Esophagus mucosa (tissue), 1 donor: ENCODE data around the gene SINHCAF. TPM values are rescaled to one million over a fixed set of nuclear protein-coding genes. Genes with fewer than 3 reads are reported as not detected.

Experiments used
- ATAC-seq: fragments of 200-7000 bp; cut with Tn5 transposase; one replicate; pipeline ENCODE4 v1.9.1; 2020
- total RNA-seq: library from RNA; stranded (reverse); gene quantifications from one replicate; pipeline ENCODE4 v1.2.4, GENCODE V29; 2023
- donor health status: DM: yes; HTN: yes; CAD: no.

The SINHCAF gene
- total RNA-seq, 1 donor from 2014 or later = 46.6 TPM

DNA sequence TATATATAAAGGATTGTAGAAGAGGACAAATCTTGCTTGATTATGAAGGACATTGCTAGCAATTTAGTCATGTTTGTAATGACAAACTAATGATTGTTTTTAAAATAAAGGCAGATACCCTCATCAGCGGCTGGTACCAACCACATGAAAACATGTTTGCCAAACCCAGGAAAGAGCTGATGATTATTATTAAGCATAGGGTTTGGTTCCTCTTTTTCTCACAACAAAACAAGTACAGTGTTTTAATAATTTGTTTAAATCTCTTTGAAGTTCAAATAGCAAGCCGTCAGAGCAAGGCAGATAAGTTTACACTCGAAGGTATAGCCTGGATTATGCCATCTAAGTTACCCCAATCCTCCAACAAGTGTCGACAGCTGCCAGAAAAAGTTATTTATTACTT lies 5.3 kb upstream of the SINHCAF start:
- no peak for ATAC-seq

- no peak for ATAC-seq
Observed at GRCh38 chr12:31326736-31327659, 1.0 kb upstream of the SINHCAF start.

DNA sequence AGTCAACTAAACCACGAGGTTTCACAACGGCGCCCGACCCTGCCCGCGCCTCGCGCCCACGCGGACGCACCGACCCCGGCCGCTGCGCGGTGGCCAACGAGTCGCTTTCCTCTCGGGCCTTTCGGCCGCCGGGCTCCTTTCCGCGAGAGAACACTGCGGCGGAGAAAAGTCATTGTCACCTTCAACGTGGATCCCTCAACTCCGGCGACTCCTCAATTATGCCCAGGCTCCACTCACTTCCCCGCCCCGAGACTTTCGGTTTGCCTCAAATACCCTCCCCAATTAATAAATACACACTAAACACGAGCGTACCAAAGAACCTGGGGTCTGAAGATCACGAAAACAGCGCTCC lies 450 bp downstream of the SINHCAF start:
- ATAC-seq = no peak

DNA sequence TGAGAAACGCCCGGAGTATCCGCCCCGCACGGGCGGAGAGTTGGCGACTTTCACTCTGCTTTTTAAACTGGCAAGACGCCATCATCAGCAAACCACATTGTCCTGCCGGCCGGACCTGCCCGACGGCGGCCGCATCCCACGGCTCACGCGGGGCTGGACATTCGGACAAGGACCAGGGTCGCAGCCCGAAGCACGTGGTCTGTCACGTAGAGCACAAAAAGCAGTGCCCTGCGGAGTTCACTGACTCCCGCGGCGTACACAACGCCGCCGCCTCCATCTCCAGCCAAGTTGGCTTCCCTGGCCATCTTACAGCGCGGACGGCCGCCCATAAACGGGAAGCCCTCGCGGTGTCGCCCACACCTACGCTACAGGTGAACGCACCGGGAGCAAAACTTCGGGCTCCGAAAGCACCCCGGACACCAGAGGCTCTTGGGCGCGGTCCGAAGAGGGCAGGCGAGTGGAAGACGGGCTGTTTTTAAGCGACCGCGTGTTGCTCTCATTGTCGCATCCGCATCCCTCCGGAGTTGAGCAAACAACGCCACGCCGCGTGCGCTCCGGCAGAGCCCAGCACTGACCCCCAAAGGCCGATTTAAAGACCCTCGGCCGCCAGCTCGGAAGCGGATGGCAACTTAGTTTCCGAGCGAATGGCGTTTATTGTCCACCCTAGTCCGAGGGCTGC lies 966 bp downstream of the SINHCAF start:
- ATAC-seq = peak; percentile 28

GRCh38 chr12:31324116-31324844 lies 1.7 kb downstream of the SINHCAF start:
- peak; percentile 76 for ATAC-seq

- ATAC-seq = peak; percentile 15
Observed at GRCh38 chr12:31323391-31324115, 2.4 kb downstream of the SINHCAF start.

DNA sequence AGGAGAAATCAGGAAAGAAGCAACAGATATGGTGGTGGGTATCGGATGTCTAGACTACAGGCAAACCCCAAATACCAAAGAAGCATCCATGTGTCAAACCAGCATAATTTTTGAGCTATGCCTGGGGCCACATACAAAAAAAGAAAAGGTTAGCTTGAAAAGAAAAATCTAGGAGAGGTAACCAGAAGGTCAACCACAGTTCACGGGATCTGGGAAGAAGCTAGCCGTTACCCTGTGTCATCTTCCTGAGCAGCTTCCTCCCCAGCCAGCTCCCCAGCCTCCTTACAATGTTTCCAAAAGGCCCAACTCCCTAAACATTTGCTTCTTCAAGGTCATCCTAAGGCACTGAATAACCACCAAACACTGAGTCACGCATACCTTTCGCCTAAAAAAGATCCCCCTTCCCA lies 3.1 kb downstream of the SINHCAF start:
- no peak for ATAC-seq

GRCh38 chr12:31321897-31322228 lies 4.1 kb downstream of the SINHCAF start:
- no peak for ATAC-seq

DNA sequence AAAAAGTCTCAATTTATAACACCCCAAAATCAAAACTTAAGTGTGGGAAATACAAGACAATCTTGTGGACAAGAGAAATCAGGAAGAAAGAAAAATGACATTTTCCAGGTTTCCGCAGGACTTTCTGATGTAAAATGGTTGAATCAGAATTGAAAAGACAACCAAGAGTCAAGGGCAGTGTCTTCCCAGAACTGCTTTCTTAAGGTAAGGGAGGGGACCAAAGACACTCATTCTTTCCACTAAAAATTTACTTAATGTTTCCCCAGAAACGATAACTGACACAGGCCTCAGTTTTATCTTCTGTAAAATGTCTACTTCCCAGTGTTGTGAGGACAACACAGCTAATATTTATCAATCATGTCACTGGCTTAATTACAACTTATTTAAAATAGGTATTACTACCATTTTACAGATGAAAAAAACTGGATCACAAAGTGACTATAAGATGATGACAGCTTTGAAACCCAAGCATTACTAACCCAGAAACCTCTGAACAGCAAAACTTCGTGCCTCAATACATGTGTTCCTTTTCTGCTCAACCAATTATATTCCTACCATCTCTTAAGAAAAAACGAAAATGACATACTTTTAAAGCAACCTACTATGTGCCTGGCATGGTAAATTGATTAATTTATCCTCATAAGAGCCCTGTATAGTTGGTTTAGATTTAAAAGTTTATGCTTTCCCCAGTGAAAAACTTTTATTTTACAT lies 4.6 kb downstream of the SINHCAF start:
- no peak for ATAC-seq

DNA sequence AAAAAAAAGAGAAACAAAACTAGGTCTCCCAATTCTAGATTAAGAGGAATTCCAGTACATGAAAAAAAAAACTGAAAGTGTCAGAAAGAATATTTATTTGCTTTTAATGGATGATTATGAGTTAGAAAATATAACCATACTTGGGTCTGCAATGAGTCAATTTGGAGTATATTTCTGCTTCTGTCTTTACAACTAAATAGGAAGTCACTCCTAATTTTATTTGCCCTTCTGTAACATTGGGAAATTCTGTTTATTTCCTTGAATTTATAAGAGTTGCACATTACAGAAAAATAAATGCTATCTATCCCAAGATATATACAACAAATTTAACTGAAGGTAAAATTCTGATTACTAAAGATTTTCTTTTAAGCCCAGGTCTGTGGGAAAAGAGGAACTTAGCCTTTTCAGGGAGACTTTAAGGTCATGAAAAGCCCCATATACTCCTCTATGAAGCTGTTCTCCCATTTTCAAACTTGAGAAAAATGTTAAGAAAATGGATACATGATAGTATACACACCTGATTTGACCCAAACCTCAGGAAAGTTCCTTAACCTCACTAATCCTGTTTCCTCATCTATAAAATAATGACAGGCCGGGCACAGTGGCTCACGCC lies 7.2 kb downstream of the SINHCAF start:
- ATAC-seq = no peak

DNA sequence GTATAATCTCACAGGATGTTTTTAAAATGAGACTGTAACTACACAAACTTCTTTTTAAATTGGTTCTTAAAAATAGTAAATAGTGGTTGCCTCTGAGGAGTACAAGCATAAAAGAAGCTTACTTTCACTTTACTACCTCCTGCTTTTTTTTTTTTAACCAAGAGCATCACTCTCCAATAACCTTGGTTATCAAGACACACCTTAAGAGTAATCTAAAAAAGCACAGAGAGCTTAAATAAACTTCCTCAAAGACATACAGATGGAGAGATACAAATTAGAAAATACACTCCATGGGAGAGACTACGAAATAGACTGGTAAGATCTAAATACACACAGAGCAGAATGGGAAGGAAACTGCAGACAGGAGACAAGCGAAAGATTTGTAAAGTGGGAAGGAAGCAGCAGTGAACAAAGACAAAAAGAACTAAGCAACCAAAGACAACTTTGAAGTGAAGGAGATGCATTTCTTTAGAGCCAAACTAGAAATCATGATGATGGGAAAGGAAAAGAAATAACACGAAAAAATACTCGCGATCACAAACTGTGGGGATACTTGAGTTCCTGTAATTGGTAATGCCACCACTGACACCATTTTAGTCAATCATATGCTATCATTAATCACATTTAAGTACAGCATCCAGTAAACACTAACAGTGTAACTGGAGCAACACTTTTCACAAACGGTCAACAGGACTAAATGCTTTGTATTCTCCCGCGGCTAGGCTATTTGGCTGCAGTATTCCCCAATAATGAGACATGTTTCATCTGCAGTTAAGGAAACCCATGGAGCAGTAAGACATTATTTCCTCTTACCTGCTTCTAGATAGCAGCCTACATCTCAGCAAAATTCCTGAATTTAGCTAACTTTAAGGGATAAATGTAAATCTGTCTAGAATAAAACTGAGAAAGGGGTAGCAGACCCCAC lies 8.2 kb downstream of the SINHCAF start:
- no peak for ATAC-seq

DNA sequence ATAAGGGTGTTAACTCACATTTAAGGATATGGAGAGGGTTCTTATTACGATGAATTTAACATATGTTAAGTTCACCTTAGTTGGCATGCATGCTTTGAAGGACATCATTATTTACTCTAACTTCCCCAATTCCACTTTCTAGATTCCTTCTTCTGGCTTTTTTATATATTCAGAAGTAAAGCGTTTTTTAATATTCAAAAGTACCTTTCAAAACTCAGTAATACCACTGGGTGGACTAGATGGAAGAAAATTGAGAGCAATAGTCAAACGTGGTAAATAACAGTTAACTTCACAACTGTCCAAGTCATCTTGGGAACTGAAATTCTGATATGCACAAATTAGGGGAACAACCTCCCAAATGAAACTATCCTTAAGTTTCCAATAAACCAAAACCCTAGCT lies 9.1 kb downstream of the SINHCAF start:
- ATAC-seq = no peak

GRCh38 chr12:31315784-31316465 lies 10.0 kb downstream of the SINHCAF start:
- ATAC-seq = no peak

DNA sequence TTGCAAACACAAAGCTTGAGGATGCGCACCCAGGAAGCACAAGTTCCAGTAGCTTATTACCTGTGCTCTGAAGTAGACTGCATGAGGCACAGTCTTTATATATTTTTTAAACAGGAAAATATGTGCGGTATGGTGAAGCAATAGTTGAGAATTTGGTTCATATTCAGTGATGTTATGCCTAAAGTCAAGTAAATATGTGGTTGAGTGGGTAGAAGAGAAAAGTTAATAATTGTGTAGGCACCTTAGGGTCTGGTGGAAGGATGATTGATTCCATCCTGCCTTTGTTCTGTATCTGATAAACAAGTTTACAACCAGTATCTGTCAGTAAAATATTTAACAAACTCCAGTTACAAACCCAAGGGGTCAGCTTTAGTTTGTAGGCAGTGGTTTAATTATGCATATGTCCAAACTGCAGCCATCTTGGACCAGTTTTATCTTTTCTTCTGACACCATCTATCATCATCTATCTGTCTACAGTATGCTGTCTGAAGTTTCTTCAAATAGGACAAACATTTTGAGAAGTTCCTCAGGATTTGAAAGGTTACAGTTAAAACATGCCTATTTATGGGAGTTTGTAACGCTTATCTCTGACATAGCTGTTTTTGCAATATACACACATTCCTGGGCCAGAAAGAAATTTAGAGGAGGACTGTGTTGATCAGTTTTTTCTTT lies 10.8 kb downstream of the SINHCAF start:
- no peak for ATAC-seq

DNA sequence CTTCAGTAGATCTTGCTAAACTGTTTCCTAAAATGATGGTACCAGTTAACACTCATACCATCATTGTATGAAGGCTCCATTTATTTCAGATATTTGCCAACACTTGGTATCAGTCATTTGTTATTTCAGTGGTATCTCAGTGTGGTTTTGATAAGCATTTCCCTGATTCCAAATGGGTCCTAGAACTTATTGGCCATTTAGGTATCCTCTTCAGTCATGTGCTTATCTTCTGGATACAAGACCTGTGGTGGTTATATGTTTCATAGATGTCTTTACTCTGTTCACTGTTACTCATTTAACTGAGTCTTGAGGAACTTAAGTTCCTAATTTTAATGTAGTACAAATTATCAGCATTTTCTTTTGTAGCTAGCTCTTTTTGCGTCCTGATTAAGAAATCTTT lies 13.5 kb downstream of the SINHCAF start:
- no peak for ATAC-seq

- no peak for ATAC-seq
Observed at GRCh38 chr12:31311634-31312258, 14.2 kb downstream of the SINHCAF start.

DNA sequence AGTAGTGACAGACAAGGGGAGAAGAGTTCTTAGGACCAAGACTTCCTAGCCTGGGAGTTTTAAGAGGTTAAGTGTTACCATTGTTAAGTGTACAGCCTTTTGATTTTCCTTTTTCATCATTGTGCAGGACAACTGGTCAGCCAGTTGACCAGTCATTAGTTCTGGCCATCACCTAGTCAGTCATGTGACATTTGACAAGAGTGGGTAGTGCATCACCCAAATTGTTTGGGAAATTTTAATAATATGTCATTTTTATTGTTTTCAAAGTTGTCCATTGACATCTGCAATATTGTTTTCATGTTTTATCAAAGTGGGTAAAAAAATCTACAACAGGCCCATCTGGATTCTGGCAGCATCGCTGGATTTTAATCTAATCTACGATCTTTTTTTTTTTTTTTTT lies 15.5 kb downstream of the SINHCAF start:
- ATAC-seq = no peak

GRCh38 chr12:31309279-31309678 lies 16.7 kb downstream of the SINHCAF start:
- ATAC-seq = no peak

DNA sequence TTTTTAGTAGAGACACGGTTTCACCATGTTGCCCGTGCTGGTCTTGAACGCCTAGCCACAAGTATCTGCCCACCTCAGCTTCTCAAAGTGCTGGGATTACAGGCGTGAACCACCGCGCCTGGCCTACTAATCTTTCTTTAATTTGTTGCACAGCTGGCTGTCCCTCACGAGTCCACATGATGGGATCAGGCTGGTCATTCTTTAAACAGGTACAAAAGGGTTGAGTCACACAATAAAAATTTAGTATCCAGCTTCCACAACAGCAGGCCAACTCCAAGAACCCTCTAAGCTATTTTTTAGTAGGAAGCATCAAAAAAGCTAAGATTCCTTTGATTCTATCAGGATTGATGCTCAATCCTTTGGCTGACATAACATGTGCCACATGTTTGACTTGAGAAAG lies 17.8 kb downstream of the SINHCAF start:
- ATAC-seq = no peak
